Right lobe of liver (tissue), 4 donors: ENCODE results near the gene SEBOX.

Experiments
- POLR2A ChIP-seq: fragments of 450-650 bp; IDR thresholded peaks from one replicate; pipeline ENCODE4 v1.6.1; 2017; ENCODE audit warnings: antibody characterized with exemption, mild to moderate bottlenecking
- TF ChIP-seq, protein P1 (sequence below), 4 donors: fragments of 200-600 bp in 3 of 4; fragments of 450-650 bp in 1 of 4; IDR thresholded peaks; one replicate each; pipeline versions ENCODE4 v1.5.1 to v1.8.0; 2016 to 2022; ENCODE audit warnings: antibody characterized with exemption in 4 of 4, mild to moderate bottlenecking in 2 of 4
- donor health status: DM: no; HTN: no; CAD: no.
- donor health status: DM: no; HTN: no; CAD: no.
- donor health status: DM: no; HTN: yes; CAD: no.

DNA sequence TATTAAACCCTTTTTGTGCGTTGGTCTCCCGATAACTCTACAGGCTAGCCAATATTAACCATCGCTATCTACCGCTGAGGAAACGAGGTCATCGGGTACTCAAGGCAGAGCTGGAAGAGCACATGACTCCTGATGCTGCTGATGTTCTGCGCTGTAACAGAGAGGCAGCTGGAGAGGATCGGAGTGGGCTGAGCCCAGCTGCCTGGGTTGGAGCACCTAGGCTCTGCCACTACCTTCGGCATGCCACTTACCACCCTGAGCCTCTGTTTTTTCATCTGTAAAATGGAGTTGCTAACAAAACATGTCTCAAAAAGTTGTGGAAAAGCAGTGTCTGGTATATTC lies 41.4 kb upstream of the SEBOX start:
- TF ChIP-seq, protein P1, sequence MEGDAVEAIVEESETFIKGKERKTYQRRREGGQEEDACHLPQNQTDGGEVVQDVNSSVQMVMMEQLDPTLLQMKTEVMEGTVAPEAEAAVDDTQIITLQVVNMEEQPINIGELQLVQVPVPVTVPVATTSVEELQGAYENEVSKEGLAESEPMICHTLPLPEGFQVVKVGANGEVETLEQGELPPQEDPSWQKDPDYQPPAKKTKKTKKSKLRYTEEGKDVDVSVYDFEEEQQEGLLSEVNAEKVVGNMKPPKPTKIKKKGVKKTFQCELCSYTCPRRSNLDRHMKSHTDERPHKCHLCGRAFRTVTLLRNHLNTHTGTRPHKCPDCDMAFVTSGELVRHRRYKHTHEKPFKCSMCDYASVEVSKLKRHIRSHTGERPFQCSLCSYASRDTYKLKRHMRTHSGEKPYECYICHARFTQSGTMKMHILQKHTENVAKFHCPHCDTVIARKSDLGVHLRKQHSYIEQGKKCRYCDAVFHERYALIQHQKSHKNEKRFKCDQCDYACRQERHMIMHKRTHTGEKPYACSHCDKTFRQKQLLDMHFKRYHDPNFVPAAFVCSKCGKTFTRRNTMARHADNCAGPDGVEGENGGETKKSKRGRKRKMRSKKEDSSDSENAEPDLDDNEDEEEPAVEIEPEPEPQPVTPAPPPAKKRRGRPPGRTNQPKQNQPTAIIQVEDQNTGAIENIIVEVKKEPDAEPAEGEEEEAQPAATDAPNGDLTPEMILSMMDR (IDR thresholded peaks at IDR 0.05) = no peak
- no peak for TF ChIP-seq POLR2A
